Muscle of leg (tissue), 11 donors: ENCODE results near the gene NYAP2. TPM values are rescaled to one million over a fixed set of nuclear protein-coding genes. Genes with fewer than 3 reads are reported as not detected.

ENCODE experiments used
- DNase-seq: peaks from one replicate; pipeline ENCODE4 v3.0.0; 2013
- H3K27ac ChIP-seq: one replicate; pipeline ENCODE4 v1.5.1; 2013; ENCODE audit warnings: mild to moderate bottlenecking, low read length, control low read depth
- H3K27me3 ChIP-seq: one replicate; pipeline ENCODE4 v1.6.1; 2013; ENCODE audit warnings: low read length; ENCODE audit not compliant: control insufficient read depth, insufficient read depth
- H3K36me3 ChIP-seq: one replicate; pipeline ENCODE4 v1.6.1; 2013; ENCODE audit warnings: low read length; ENCODE audit not compliant: control insufficient read depth, insufficient read depth
- H3K4me1 ChIP-seq: one replicate; pipeline ENCODE4 v1.6.1; 2013; ENCODE audit warnings: low read length; ENCODE audit not compliant: control insufficient read depth, insufficient read depth
- H3K4me3 ChIP-seq: one replicate; pipeline ENCODE4 v1.5.1; 2013; ENCODE audit warnings: low read length, control low read depth
- H3K9me3 ChIP-seq: replicated peaks from 2 replicates; pipeline ENCODE4 v1.6.1; 2013; ENCODE audit warnings: low read depth, low read length; ENCODE audit not compliant: control insufficient read depth
- WGBS: methylation state at CpG from one replicate; pipeline ENCODE4 v1.1.5; 2013; ENCODE audit warnings: missing lambda C conversion rate; ENCODE audit not compliant: insufficient coverage; 5-methylcytosine and 5-hydroxymethylcytosine counted together
- polyA plus RNA-seq, 8 donors: library from polyadenylated mRNA; unstranded; fragments of 120-200 nt; gene quantifications; one replicate each; pipeline versions ENCODE4 v1.2.1 to v1.2.3, GENCODE V29; 2013; ENCODE audit warnings: inconsistent platforms in 1 of 8, low replicate concordance in 1 of 8; ENCODE audit not compliant: insufficient read length in 8 of 8, insufficient read depth in 1 of 8
- total RNA-seq: library from RNA; stranded (reverse); fragments of 120-200 nt; gene quantifications from one replicate; pipeline ENCODE4 v1.2.4, GENCODE V29; 2013

The NYAP2 gene
- total and polyA plus RNA-seq, 9 donors, result 0.05 to 1.4 (median 0.40) TPM

GRCh38 chr2:225581135-225581534, 181.6 kb downstream of the NYAP2 start:
- no peaks in the 10 kb centered on the region for H3K27me3 ChIP-seq
- no peaks in the 10 kb centered on the region for H3K9me3 ChIP-seq
- no peak for DNase-seq
- H3K27ac ChIP-seq, result no peak overlapping the region
- no peaks in the 10 kb centered on the region for H3K36me3 ChIP-seq
- no peaks in the 10 kb centered on the region for H3K4me1 ChIP-seq
- no peak overlapping the region for H3K4me3 ChIP-seq

GRCh38 chr2:225581906-225582305, 182.4 kb downstream of the NYAP2 start:
- DNase-seq, result no peak
- Histone ChIP-seq H3K9me3 (no peaks in the 10 kb centered on the region), H3K4me3 (no peak overlapping the region), H3K27ac (no peak overlapping the region), H3K4me1 (no peaks in the 10 kb centered on the region), H3K36me3 (no peaks in the 10 kb centered on the region), H3K27me3 (no peaks in the 10 kb centered on the region)
- WGBS, result 96% methylated on average over 25 of the region's 26 CpGs

GRCh38 chr2:225582355-225583116, 183.0 kb downstream of the NYAP2 start:
- Histone ChIP-seq H3K27ac (no peak overlapping the region), H3K4me3 (no peak overlapping the region), H3K36me3 (no peaks in the 10 kb centered on the region), H3K9me3 (no peaks in the 10 kb centered on the region), H3K27me3 (no peaks in the 10 kb centered on the region), H3K4me1 (no peaks in the 10 kb centered on the region)
- WGBS, result 93% methylated on average over 47 of the region's 49 CpGs
- DNase-seq, result no peak

- Histone ChIP-seq H3K4me1 (no peaks in the 10 kb centered on the region), H3K27ac (no peak overlapping the region), H3K36me3 (no peaks in the 10 kb centered on the region), H3K4me3 (no peak overlapping the region), H3K9me3 (no peaks in the 10 kb centered on the region), H3K27me3 (no peaks in the 10 kb centered on the region)
- DNase-seq, result no peak
Observed at GRCh38 chr2:225584796-225585195, 185.3 kb downstream of the NYAP2 start.

GRCh38 chr2:225590932-225591331, 191.4 kb downstream of the NYAP2 start:
- WGBS, result 87% methylated on average over 3 of the region's 3 CpGs

GRCh38 chr2:225597911-225598310, 198.4 kb downstream of the NYAP2 start:
- H3K9me3 ChIP-seq, result no peaks in the 10 kb centered on the region
- H3K27ac ChIP-seq, result no peak overlapping the region
- no peak for DNase-seq
- H3K27me3 ChIP-seq, result no peaks in the 10 kb centered on the region
- H3K4me3 ChIP-seq, result no peak overlapping the region
- WGBS, result 54% methylated on average over 4 of the region's 4 CpGs
- H3K4me1 ChIP-seq, result no peaks in the 10 kb centered on the region
- no peaks in the 10 kb centered on the region for H3K36me3 ChIP-seq

More at GRCh38 chr2:225590932-225591331, 191.4 kb downstream of the NYAP2 start:
- DNase-seq, result no peak
- H3K36me3 ChIP-seq, result no peaks in the 10 kb centered on the region
- no peak overlapping the region for H3K27ac ChIP-seq
- no peak overlapping the region for H3K4me3 ChIP-seq
- no peaks in the 10 kb centered on the region for H3K27me3 ChIP-seq
- H3K4me1 ChIP-seq, result no peaks in the 10 kb centered on the region
- no peaks in the 10 kb centered on the region for H3K9me3 ChIP-seq

GRCh38 chr2:225598426-225598825, 198.9 kb downstream of the NYAP2 start:
- Histone ChIP-seq H3K36me3 (no peaks in the 10 kb centered on the region), H3K4me3 (no peak overlapping the region), H3K9me3 (no peaks in the 10 kb centered on the region), H3K4me1 (no peaks in the 10 kb centered on the region), H3K27ac (no peak overlapping the region), H3K27me3 (no peaks in the 10 kb centered on the region)
- DNase-seq, result no peak

- no peaks in the 10 kb centered on the region for H3K36me3 ChIP-seq
- no CpG with 5 or more reads among the region's 4 CpGs for WGBS
Observed at GRCh38 chr2:225598897-225599296, 199.4 kb downstream of the NYAP2 start.

GRCh38 chr2:225599856-225600255, 200.3 kb downstream of the NYAP2 start:
- WGBS, result 100% methylated on average over 1 of the region's 1 CpG
- DNase-seq, result no peak
- no peak overlapping the region for H3K27ac ChIP-seq
- H3K9me3 ChIP-seq, result no peaks in the 10 kb centered on the region
- no peaks in the 10 kb centered on the region for H3K36me3 ChIP-seq
- no peak overlapping the region for H3K4me3 ChIP-seq
- H3K4me1 ChIP-seq, result no peaks in the 10 kb centered on the region
- H3K27me3 ChIP-seq, result no peaks in the 10 kb centered on the region

More at GRCh38 chr2:225598897-225599296, 199.4 kb downstream of the NYAP2 start:
- peak; percentile 8 for DNase-seq
- H3K9me3 ChIP-seq, result no peaks in the 10 kb centered on the region
- no peak overlapping the region for H3K27ac ChIP-seq
- no peak overlapping the region for H3K4me3 ChIP-seq
- H3K4me1 ChIP-seq, result no peaks in the 10 kb centered on the region
- H3K27me3 ChIP-seq, result no peaks in the 10 kb centered on the region

GRCh38 chr2:225600444-225600843, 200.9 kb downstream of the NYAP2 start:
- no peak overlapping the region for H3K27ac ChIP-seq
- H3K9me3 ChIP-seq, result no peaks in the 10 kb centered on the region
- H3K4me1 ChIP-seq, result no peaks in the 10 kb centered on the region
- H3K36me3 ChIP-seq, result no peaks in the 10 kb centered on the region
- no peak for DNase-seq
- H3K27me3 ChIP-seq, result no peaks in the 10 kb centered on the region
- H3K4me3 ChIP-seq, result no peak overlapping the region

- Histone ChIP-seq H3K27ac (no peak overlapping the region), H3K4me3 (no peak overlapping the region), H3K36me3 (no peaks in the 10 kb centered on the region), H3K9me3 (no peaks in the 10 kb centered on the region), H3K4me1 (no peaks in the 10 kb centered on the region), H3K27me3 (no peaks in the 10 kb centered on the region)
- WGBS, result 100% methylated on average over 2 of the region's 4 CpGs
- DNase-seq, result no peak
Observed at GRCh38 chr2:225600865-225601264, 201.4 kb downstream of the NYAP2 start.
